ENCODE measurements around the gene CTXND1. TPM values are rescaled to one million over a fixed set of nuclear protein-coding genes. Genes with fewer than 3 reads are reported as not detected.

The CTXND1 gene
- total and polyA plus RNA-seq, 2 of the 4 experiments (the other 2 are of a cell fraction): not detected

DNA sequence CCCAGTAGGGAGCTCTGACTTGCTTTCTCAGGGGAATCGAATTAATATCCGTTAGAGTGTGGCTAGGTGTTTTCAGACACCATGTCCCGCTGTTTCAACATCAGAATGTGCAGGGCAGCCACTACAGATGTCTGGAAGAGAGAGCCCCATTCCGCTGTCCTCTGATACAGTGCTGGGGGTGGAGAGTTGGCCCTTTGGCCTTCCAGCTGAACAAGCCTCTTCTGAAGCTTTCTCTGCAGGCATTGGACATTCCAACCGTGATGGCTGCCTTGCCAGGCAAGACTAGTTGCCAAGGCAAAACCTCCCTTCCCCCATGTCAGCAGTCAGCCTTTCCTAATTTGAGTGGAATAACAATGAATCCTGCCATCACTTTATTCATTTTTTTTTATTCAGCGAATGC is 97.7 kb downstream of the CTXND1 start:
- H3K56ac ChIP-seq (ENCODE audit: extremely low read depth, insufficient read depth, low read length): no peak overlapping the region
- ChIA-PET POLR2A (ENCODE audit: unreplicated experiment) (no interaction called here), CTCF (no interaction called here)
- H3K9me1 ChIP-seq (ENCODE audit: insufficient read depth, low read length): peaks cover 8% of the 10 kb centered on the region
- no peak overlapping the region for H2BK5ac ChIP-seq (ENCODE audit: low read depth, low read length, poor library complexity, severe bottlenecking)
- no peak overlapping the region for H3K18ac ChIP-seq (ENCODE audit: low read depth, low read length)
- H2BK20ac ChIP-seq (ENCODE audit: low read depth, low read length): no peak overlapping the region
- no peaks in the 10 kb centered on the region for H3K27me3 ChIP-seq (ENCODE audit: control insufficient read depth, insufficient read depth, low read length)
- H3K4ac ChIP-seq (ENCODE audit: low read depth, low read length): peak overlapping the region; percentile 8; the same call in 1 of the 2 replicates
- H3K27ac ChIP-seq (ENCODE audit: insufficient read depth, low read length): no peak overlapping the region
- intact Hi-C loops (cut with micrococcal nuclease): no loop called here
- ATAC-seq (ENCODE audit: low read depth): no peak
- no peak overlapping the region for H4K91ac ChIP-seq (ENCODE audit: insufficient read depth, low read depth, low read length)
- H3K4me1 ChIP-seq (ENCODE audit: control insufficient read depth, insufficient read depth, low read length): peaks cover 8% of the 10 kb centered on the region
- H2BK15ac ChIP-seq (ENCODE audit: low read depth, low read length): no peak overlapping the region
- H4K5ac ChIP-seq (ENCODE audit: low read depth, low read length): no peak overlapping the region
- peak overlapping the region; percentile 32 for H2AK5ac ChIP-seq (ENCODE audit: low read depth, low read length)
- TF ChIP-seq, protein P1, sequence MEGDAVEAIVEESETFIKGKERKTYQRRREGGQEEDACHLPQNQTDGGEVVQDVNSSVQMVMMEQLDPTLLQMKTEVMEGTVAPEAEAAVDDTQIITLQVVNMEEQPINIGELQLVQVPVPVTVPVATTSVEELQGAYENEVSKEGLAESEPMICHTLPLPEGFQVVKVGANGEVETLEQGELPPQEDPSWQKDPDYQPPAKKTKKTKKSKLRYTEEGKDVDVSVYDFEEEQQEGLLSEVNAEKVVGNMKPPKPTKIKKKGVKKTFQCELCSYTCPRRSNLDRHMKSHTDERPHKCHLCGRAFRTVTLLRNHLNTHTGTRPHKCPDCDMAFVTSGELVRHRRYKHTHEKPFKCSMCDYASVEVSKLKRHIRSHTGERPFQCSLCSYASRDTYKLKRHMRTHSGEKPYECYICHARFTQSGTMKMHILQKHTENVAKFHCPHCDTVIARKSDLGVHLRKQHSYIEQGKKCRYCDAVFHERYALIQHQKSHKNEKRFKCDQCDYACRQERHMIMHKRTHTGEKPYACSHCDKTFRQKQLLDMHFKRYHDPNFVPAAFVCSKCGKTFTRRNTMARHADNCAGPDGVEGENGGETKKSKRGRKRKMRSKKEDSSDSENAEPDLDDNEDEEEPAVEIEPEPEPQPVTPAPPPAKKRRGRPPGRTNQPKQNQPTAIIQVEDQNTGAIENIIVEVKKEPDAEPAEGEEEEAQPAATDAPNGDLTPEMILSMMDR (conservative IDR thresholded peaks at IDR 0.05; ENCODE audit: low read depth, low read length): no peak
- TF ChIP-seq RCOR1 (IDR thresholded peaks at IDR 0.05; ENCODE audit: insufficient replicate concordance, low read length) (no peak), RFX5 (IDR thresholded peaks at IDR 0.05; ENCODE audit: low read depth, low read length) (no peak), MAZ (IDR thresholded peaks at IDR 0.05; ENCODE audit: borderline replicate concordance, low read depth, low read length) (no peak), POLR2A (IDR thresholded peaks at IDR 0.05; ENCODE audit: low read depth, low read length) (no peak), FOS (IDR thresholded peaks at IDR 0.05; ENCODE audit: low read depth, low read length) (no peak), MAFK (IDR thresholded peaks at IDR 0.05; ENCODE audit: low read depth, low read length) (no peak)
- DNase-seq: peak; percentile 15
- no TSS peak for BruUV-seq (replicated peaks)
- no peak overlapping the region for H3K4me3 ChIP-seq (ENCODE audit: insufficient read depth, low read depth, low read length)
- peak overlapping the region; percentile 53 for H2AK9ac ChIP-seq (replicated peaks; ENCODE audit: low read depth, low read length, poor library complexity)
- H3K4me2 ChIP-seq (ENCODE audit: low read depth, low read length): peak overlapping the region; percentile 82; the same call in 1 of the 2 replicates
- H3K14ac ChIP-seq (replicated peaks; ENCODE audit: low read depth, low read length): 0 out of 2 replicates have a peak overlapping the region, but pooled peaks have one; percentile 43
- H3K9me3 ChIP-seq (ENCODE audit: control insufficient read depth, insufficient read depth, low read length): no peaks in the 10 kb centered on the region
- 0 out of 2 replicates have a peak overlapping the region, but pooled peaks have one; percentile 17 for H3K23ac ChIP-seq (ENCODE audit: low read depth, low read length)
- no peak overlapping the region for H2BK120ac ChIP-seq (ENCODE audit: low read depth, low read length)
- dilution Hi-C loops (cut with HindIII; ENCODE audit: low sequenced_read_pairs, unreplicated experiment): no loop called here
- no peaks in the 10 kb centered on the region for H4K20me1 ChIP-seq (ENCODE audit: insufficient read depth, low read length)
- WGBS, 2 experiments (ENCODE audit: extremely low coverage in 2 of 2, insufficient read length in 1 of 2): 80% methylated on average over 1 of the region's 6 CpGs; no CpG with 5 or more reads in 1 of the 2 experiments
- H3K79me1 ChIP-seq (ENCODE audit: low read depth in 1 of 2, low read length in 2 of 2): peaks cover 17 to 40% of the 10 kb centered on the region in 2 experiments
- H2AFZ ChIP-seq (replicated peaks; ENCODE audit: low read length, poor library complexity): no peak overlapping the region
- H3K9ac ChIP-seq (ENCODE audit: low read depth, low read length): no peak overlapping the region
- peaks cover 6% of the 10 kb centered on the region for H3K36me3 ChIP-seq (ENCODE audit: control insufficient read depth, insufficient read depth, low read length)
- H4K8ac ChIP-seq (ENCODE audit: low read depth in 2 of 2, low read length in 2 of 2): 0 out of 4 replicates have a peak overlapping the region, but pooled peaks of 1 of the 2 experiments have one; percentile 68
- in situ Hi-C loops (cut with MboI; ENCODE audit: low sequenced_read_pairs): no loop called here

Measured in IMR-90 (cell line).